ENCODE results near the gene PI4K2A.

GRCh38 chr10:97676770-97677581, 36.5 kb downstream of the PI4K2A start:
- peak; percentile 32 for TF ChIP-seq POLR2A (IDR thresholded peaks at IDR 0.05; ENCODE audit: low read length)
- TF ChIP-seq GATA1 (IDR thresholded peaks at IDR 0.05; ENCODE audit: low read depth, low read length): no peak
